Upper lobe of right lung (tissue), 1 donor: Measurements from ENCODE around the gene PLCH2. TPM values are rescaled to one million over a fixed set of nuclear protein-coding genes. Genes with fewer than 3 reads are reported as not detected.

ENCODE experiments used
- ATAC-seq: fragments of 200-7000 bp; cut with Tn5 transposase; one replicate; pipeline ENCODE4 v1.9.1; 2020; ENCODE audit warnings: mild to moderate bottlenecking, moderate library complexity
- DNase-seq: peaks from one replicate; pipeline ENCODE4 v3.0.0-alpha.2; 2020
- H3K27ac ChIP-seq: fragments of 200-600 bp; one replicate; pipeline ENCODE4 v1.8.0; 2022
- H3K27me3 ChIP-seq: fragments of 200-600 bp; one replicate; pipeline ENCODE4 v1.8.0; 2022; ENCODE audit warnings: mild to moderate bottlenecking
- H3K36me3 ChIP-seq: fragments of 200-600 bp; one replicate; pipeline ENCODE4 v1.8.0; 2022
- H3K4me1 ChIP-seq: fragments of 200-600 bp; one replicate; pipeline ENCODE4 v1.8.0; 2022
- H3K4me3 ChIP-seq: fragments of 200-600 bp; one replicate; pipeline ENCODE4 v1.8.0; 2022; ENCODE audit warnings: mild to moderate bottlenecking
- H3K9me3 ChIP-seq: fragments of 200-600 bp; one replicate; pipeline ENCODE4 v1.8.0; 2022
- intact Hi-C: fragments of 100-400 bp; cut with DNase I; formaldehyde crosslinking; loops from one replicate; pipeline ENCODE4 v1.11.0; 2022
- total RNA-seq: library from RNA; stranded (reverse); fragmentation: NEBNext Ultra II Directional; extraction: Animal tissue kit (Norgen Biotek cat#: 25700); gene quantifications from one replicate; pipeline ENCODE4 v1.2.1, GENCODE V29; 2021
- TF ChIP-seq, protein P1 (sequence below): fragments of 200-600 bp; IDR thresholded peaks from one replicate; pipeline ENCODE4 v1.8.0; 2022; ENCODE audit warnings: antibody characterized with exemption
- donor health status: DM: no; HTN: yes; CAD: no; lungs with severe emphysema.

PLCH2 gene
- total RNA-seq, 1 donor from 2014 or later: 2.4 TPM

DNA sequence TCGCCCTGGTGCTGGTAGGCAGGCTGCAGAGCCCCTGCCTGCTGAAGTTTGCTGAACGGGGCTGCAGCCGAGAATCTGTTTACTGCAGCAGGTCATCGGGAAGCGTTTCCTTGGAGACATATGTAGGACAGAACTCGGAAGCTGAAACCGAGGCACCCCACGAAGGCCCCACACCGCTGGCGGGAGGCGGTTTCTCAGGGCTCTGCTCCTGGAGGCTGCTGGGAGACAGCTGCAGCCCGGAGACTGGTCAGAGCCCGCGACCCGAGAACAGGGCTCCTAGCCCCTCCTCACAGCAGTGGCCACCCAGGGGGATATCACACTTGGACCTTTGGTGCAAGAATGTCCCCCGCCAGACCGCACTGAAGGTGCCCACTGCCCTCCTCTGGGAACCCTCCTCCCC, 12.7 kb upstream of the PLCH2 start:
- intact Hi-C loops: no loop called here
- no peak for ATAC-seq
- Histone ChIP-seq H3K9me3 (no peaks in the 10 kb centered on the region), H3K27ac (no peak overlapping the region), H3K4me3 (no peak overlapping the region), H3K27me3 (peaks cover 58% of the 10 kb centered on the region), H3K36me3 (no peaks in the 10 kb centered on the region), H3K4me1 (no peaks in the 10 kb centered on the region)
- DNase-seq: no peak
- TF ChIP-seq, protein P1, sequence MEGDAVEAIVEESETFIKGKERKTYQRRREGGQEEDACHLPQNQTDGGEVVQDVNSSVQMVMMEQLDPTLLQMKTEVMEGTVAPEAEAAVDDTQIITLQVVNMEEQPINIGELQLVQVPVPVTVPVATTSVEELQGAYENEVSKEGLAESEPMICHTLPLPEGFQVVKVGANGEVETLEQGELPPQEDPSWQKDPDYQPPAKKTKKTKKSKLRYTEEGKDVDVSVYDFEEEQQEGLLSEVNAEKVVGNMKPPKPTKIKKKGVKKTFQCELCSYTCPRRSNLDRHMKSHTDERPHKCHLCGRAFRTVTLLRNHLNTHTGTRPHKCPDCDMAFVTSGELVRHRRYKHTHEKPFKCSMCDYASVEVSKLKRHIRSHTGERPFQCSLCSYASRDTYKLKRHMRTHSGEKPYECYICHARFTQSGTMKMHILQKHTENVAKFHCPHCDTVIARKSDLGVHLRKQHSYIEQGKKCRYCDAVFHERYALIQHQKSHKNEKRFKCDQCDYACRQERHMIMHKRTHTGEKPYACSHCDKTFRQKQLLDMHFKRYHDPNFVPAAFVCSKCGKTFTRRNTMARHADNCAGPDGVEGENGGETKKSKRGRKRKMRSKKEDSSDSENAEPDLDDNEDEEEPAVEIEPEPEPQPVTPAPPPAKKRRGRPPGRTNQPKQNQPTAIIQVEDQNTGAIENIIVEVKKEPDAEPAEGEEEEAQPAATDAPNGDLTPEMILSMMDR: no peak

DNA sequence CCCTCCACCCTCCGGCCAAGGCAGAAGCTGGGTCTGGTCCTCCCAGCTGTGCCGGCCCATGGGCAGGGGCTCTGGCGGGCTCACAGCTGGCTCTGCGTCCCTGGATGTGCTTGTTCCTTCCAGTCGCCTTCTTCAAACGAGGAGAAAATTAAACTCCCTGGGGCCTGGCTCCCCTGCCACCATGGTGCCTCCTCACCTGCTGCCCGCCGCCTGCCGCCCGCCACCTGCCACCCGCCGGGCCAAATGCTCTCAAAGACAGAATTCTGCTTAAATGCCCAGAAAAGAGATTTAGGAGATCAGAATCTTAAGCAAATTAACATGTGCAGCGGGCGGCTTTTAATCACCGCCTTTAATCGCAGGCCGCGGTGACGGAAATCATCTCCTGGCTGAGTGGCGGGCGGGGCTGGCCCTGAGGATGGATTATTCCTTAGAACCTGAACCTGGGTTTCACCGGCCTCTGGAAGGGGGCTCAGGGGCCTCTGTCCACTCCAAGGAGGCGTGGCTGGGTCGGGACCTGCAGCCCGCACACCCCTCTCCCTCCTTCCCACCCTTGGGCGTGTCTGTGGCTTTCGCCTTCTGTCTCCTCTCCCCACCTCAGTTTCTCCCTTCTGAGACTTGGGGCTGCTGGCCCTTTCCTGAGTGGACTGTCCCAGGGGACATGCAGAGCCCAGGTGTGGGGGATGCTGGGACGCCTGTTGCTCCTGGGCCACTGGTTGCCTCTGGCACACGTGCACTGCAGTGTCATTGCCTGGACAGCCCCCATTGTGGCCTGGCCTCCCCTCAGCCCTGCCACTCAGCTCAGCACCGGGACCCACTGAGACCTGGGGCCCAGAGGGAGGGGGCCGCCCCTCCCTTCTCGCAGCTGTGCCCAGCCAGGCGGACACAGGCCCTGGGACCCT, 10.5 kb upstream of the PLCH2 start:
- Histone ChIP-seq H3K4me1 (no peaks in the 10 kb centered on the region), H3K9me3 (no peaks in the 10 kb centered on the region), H3K36me3 (no peaks in the 10 kb centered on the region), H3K4me3 (no peak overlapping the region), H3K27ac (no peak overlapping the region), H3K27me3 (peaks cover 72% of the 10 kb centered on the region)
- TF ChIP-seq, protein P1: no peak
- ATAC-seq (no peak), DNase-seq (no peak)
- intact Hi-C loops: no loop called here

DNA sequence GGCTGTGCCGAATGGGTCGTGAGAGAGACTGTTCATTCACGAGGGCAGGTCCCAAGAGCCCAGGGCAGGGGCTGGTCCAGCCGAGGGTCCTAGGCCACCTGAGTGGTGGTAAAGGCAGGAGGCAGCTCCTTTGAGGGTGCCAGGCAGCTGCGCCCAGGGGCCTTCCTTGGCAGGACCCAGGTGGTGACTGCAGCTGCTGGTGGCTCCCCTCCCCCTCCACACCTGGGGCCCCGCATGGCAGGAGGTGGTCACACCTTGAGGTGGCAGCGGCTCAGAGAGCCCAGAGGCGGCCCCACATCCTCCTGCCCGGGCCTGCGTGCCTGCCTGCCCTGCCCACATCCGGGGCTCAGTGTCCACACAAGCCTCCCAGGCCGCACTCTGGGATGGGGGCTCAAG, 9.8 kb upstream of the PLCH2 start:
- no peak for DNase-seq
- intact Hi-C loops: no loop called here
- no peak overlapping the region for H3K27ac ChIP-seq

DNA sequence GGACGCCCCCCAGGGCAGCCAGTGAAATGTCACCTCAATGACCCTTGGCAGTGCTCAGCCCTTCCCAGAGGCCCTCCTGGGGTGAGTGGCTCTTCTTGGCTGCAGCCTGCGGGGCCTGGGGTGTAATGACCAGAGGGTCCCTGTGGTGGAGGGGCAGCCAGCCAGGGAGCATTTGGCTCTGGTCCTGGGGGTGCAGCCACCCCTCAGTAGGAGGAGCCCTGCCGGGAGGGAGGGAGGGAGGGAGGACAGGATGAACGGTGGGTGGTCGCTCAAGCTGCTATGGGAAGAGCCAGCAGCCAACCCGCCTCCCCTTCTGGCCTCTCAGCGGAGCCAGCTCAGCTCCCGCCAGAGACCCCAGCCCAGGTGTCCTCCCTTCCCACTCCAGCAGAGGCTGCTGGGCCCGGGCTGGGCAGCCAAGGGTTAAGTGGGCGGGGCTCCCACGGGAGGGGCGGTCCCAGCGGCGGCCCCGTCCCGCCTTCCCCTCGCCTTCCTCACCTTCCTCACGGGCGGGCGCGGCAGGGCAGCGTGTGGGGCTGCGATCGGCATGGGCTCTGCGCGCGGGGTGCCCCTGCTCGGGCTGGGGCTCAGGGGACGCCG, 9.0 kb upstream of the PLCH2 start:
- Histone ChIP-seq H3K36me3 (no peaks in the 10 kb centered on the region), H3K27ac (no peak overlapping the region), H3K27me3 (peaks cover 72% of the 10 kb centered on the region), H3K4me3 (no peak overlapping the region), H3K4me1 (no peaks in the 10 kb centered on the region), H3K9me3 (no peaks in the 10 kb centered on the region)
- ATAC-seq: no peak
- TF ChIP-seq, protein P1: no peak
- no peak for DNase-seq
- intact Hi-C loops: no loop called here

More for the DNA sequence above, 9.8 kb upstream of the PLCH2 start:
- no peaks in the 10 kb centered on the region for H3K36me3 ChIP-seq
- ATAC-seq: no peak
- H3K9me3 ChIP-seq: no peaks in the 10 kb centered on the region
- TF ChIP-seq, protein P1: no peak
- H3K4me1 ChIP-seq: no peaks in the 10 kb centered on the region
- no peak overlapping the region for H3K4me3 ChIP-seq
- peaks cover 72% of the 10 kb centered on the region for H3K27me3 ChIP-seq

DNA sequence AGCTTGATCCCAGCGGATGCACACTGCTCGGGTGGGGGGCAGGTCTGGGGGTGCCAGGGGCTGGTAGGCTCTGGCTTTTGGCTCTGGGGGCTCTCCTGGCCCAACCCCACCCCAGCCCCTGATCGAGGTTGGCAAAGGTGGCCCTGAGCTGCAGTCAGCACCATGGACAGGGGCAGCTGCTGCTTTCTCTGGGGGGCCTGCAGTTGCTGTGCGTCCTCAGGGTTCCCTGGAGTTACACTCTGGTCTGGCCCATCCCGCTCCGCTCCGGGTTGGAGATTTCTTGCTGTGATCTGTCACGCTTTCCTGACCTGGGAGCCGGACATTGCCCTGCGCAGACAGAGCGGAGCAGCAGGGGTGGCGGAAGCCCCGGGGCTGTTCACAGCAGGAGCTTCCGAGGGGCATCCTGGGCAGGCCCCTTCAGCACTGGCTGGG, 8.0 kb upstream of the PLCH2 start:
- TF ChIP-seq, protein P1: no peak
- H3K27ac ChIP-seq: no peak overlapping the region
- no peak overlapping the region for H3K4me3 ChIP-seq
- ATAC-seq (peak; percentile 3), DNase-seq (no peak)
- no peaks in the 10 kb centered on the region for H3K4me1 ChIP-seq
- H3K36me3 ChIP-seq: no peaks in the 10 kb centered on the region
- H3K27me3 ChIP-seq: peaks cover 72% of the 10 kb centered on the region
- intact Hi-C loops: no loop called here
- no peaks in the 10 kb centered on the region for H3K9me3 ChIP-seq
